ENCODE data around the gene NFKBIL1. TPM values are rescaled to one million over a fixed set of nuclear protein-coding genes. Genes with fewer than 3 reads are reported as not detected.

The NFKBIL1 gene
- total RNA-seq, 4 donors from 2014 or later, result 25.2 to 44.4 (median 28.5) TPM

DNA sequence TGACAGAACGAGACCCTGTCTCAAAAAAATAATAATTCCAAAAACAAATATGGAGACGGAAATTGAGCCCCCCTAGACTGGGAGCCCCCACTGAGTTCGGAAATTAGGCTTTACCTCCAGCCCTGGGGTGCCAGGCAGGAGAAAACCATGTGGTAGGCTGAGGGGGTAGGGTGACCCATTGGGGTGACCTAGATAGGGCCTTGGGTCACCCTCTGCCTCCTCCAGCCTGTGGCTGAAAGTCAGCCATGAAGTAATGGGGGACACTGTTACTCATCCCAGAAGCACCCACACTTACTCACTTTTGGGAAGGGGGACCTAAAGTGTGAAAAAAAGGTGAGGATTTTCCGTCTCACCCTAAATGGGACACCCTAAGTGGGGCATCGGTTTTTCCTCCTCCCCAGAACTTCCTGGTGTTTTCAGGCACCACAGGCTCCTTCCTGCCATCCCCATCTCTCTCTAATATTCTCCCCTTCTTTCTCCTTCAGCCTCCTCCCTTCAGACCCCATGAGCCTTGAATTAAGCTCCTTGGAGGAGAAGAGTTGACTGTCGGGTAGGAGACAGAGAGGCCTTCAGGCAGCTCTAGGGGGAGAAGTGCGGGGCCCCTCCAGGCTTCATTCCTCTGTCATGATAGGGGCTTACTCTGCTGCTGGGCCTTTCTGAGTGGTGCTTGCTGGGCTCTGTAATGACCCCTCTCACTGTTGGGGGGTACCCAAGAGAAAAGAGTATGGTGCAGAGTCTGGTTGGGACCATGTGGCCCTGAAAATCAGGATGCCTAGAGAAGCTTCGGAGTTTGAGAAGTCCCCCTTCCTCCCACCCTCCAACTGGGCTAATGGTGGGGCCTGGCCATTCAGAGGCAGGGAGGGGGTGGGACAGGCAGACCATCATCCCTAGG lies 32.4 kb downstream of the NFKBIL1 start:
- TF ChIP-seq POLR2A (IDR thresholded peaks at IDR 0.05), result no peak
- TF ChIP-seq, protein P1, sequence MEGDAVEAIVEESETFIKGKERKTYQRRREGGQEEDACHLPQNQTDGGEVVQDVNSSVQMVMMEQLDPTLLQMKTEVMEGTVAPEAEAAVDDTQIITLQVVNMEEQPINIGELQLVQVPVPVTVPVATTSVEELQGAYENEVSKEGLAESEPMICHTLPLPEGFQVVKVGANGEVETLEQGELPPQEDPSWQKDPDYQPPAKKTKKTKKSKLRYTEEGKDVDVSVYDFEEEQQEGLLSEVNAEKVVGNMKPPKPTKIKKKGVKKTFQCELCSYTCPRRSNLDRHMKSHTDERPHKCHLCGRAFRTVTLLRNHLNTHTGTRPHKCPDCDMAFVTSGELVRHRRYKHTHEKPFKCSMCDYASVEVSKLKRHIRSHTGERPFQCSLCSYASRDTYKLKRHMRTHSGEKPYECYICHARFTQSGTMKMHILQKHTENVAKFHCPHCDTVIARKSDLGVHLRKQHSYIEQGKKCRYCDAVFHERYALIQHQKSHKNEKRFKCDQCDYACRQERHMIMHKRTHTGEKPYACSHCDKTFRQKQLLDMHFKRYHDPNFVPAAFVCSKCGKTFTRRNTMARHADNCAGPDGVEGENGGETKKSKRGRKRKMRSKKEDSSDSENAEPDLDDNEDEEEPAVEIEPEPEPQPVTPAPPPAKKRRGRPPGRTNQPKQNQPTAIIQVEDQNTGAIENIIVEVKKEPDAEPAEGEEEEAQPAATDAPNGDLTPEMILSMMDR (IDR thresholded peaks at IDR 0.05), result no peak
- intact Hi-C loops (cut with DNase I; ENCODE audit: low total_unique reads), result no loop called here
- 91% methylated on average over 8 of the region's 8 CpGs for WGBS, 2 donors
- peak in 1 of 2 donors; percentile 71 for DNase-seq (ENCODE audit: low spot score in 2 of 2)
- H3K4me3 ChIP-seq (ENCODE audit: low read depth, poor library complexity, severe bottlenecking), result no peak overlapping the region

DNA sequence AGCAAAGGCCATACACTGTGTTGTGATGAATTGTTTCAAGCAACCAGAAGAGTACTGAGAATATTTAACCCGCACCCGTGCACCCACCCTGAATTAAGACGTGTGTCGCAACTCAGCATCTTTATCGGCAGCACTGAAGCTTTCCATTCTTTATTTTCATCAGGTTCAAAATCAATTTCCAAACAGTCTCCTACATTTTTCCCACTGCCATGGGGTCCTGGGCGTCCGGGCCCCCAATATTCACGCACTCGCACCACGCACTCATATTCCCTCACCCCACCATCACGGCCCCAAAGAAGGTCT lies 33.0 kb downstream of the NFKBIL1 start:
- WGBS, 2 donors, result 34 to 37% methylated on average over 11 of the region's 11 CpGs
- no peak overlapping the region for H3K4me3 ChIP-seq (ENCODE audit: low read depth, poor library complexity, severe bottlenecking)
- DNase-seq (ENCODE audit: low spot score in 2 of 2), result no peak
- intact Hi-C loops (cut with DNase I; ENCODE audit: low total_unique reads), result no loop called here
- TF ChIP-seq, protein P1 (IDR thresholded peaks at IDR 0.05), result no peak
- no peak for TF ChIP-seq POLR2A (IDR thresholded peaks at IDR 0.05)

DNA sequence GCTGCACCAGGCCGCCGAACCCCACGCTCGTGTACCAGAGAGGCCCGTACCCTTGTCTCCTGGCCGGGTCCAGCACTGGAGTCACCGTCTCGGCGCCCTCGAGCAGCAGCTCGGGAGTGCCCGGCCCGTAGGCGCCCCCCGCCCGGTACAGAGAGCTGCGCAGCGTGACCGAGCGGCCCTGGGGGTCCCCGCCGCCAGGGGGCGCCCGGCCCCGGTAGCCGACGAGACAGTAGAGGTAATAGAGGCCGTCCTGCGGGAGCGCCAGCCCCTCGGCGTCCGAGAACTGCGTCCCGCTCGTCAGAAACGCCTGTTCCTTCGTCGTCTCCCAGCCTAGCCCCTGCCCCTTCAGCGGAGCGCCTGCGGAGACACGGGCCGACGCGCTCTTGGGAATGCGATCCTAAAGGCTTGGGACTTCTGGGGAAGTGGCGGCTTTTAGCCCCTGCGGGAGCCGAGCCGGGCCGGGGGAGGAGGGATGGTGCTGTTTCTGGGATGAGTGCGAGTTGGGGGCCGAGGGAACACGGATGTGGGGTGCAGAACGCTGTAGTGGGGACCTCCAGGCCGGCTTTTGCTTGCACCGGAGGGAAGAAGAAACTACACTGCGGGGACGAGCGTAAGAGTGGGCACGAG lies 33.5 kb downstream of the NFKBIL1 start:
- peak; percentile 71 to 97 for DNase-seq (ENCODE audit: low spot score in 2 of 2)
- 0 to 2% methylated on average over 27 to 51 of the region's 62 CpGs for WGBS, 2 donors
- H3K4me3 ChIP-seq (ENCODE audit: low read depth, poor library complexity, severe bottlenecking), result peak overlapping the region; percentile 70
- intact Hi-C loops (cut with DNase I; ENCODE audit: low total_unique reads), result no loop called here
- no peak for TF ChIP-seq POLR2A (IDR thresholded peaks at IDR 0.05)
- TF ChIP-seq, protein P1 (IDR thresholded peaks at IDR 0.05), result peak in 1 of 3 donors; percentile 93

DNA sequence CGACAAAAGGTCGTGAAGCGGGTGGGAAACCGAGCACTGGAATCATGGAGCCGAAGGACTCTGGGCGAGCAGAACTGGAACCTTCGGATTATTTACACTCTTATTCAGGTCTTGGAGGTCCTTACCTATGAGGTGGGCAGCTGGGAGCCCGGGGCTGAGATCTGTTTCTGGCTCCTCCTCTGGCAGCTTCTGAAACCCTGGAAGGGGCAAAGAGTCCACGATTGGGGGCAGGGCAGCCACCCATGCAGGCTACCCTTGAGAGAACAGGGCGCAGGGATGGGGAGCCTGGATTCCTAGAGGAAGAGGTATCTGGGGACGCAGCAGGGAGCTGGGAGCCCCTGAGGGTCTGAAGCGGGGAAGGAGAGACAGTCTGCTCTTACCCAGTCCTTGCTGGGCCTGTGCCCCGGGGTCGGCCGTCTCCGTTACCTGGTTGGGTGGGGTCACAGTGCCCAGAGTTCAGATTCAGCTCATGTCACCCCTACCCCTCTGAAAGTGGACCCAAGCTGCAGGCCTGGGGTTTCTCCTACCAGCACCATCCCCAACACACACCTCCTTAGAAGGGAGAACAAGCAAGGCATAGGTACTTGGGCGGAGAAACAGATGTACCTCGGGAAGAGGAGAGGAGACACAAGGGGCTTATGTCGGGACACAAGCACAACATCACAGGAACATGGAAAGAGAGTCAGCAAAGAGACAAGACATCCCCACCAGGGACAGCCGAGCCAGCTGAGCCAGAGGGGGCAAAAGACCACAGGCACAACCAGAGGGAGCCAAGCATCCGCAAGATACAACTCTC lies 34.2 kb downstream of the NFKBIL1 start:
- peak overlapping the region; percentile 70 for H3K4me3 ChIP-seq (ENCODE audit: low read depth, poor library complexity, severe bottlenecking)
- 13 to 21% methylated on average over 17 to 20 of the region's 21 CpGs for WGBS, 2 donors
- intact Hi-C loops (cut with DNase I; ENCODE audit: low total_unique reads), result no loop called here
- DNase-seq (ENCODE audit: low spot score in 2 of 2), result peak in 1 of 2 donors; percentile 86
- TF ChIP-seq, protein P1 (IDR thresholded peaks at IDR 0.05), result no peak
- TF ChIP-seq POLR2A (IDR thresholded peaks at IDR 0.05), result no peak

DNA sequence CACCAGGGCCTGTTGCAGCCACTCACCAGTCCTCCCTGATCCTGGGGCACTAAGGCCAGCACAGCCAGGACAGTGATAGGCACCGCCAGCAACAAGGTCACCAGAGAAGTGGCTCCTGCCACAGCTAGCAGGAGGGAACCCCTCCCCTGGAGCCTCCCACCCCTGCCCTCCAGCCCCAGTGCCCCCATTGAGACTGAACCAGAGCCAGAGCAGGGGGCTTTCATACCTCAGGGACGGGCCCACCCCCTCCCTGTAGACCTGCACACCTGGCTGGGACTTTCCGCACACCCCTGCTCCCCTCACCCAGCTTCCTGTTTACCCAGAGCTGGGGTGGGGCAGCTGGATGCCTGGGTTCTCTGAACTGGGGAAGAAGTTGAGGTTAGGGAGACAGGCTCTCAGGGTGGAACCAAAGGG lies 34.8 kb downstream of the NFKBIL1 start, which contains the start of gene LTB:
LTB (minus strand) TSS at position 195 of the 414 bp plus-strand sequence; CDS start at position 188, 7 bp downstream.
- intact Hi-C loops (cut with DNase I; ENCODE audit: low total_unique reads), result no loop called here
- WGBS, 2 donors, result 55 to 79% methylated on average over 2 to 3 of the region's 3 CpGs
- DNase-seq (ENCODE audit: low spot score in 2 of 2), result peak in 1 of 2 donors; percentile 81
- peak within 1 kb of the TSS; percentile 70 for H3K4me3 ChIP-seq (ENCODE audit: low read depth, poor library complexity, severe bottlenecking)
- no peak for TF ChIP-seq POLR2A (IDR thresholded peaks at IDR 0.05)
- TF ChIP-seq, protein P1 (IDR thresholded peaks at IDR 0.05), result no peak
